Measurements from ENCODE around the gene CASS4. TPM values are rescaled to one million over a fixed set of nuclear protein-coding genes. Genes with fewer than 3 reads are reported as not detected.

The CASS4 gene
- total and polyA plus RNA-seq, 9 of the 15 experiments (the other 6 are each of a cell fraction or from before 2014, with no cell fraction given), result 8.1 to 53.8 (median 26.7) TPM

DNA sequence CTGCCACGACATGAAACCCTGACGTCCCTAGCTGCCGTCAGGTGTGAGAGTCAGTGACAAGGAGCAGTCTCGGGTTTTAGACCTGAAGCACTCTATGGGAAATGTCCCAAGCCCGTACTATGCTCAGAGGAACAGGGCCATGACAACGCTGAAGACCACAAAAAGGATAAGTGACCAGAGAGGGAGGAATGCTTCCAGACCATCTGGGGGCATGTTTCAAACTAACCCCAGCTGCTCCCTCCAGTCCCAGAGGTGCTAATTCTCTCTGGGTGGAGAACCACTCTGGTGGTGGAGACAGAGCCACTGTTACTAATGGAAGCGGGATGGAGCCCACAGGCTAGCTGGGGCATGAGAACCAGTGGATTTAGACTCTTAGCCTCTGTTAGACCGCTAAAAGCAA lies 28.7 kb upstream of the CASS4 start:
- H3K79me2 ChIP-seq (ENCODE audit: control insufficient read depth, insufficient read depth, low read length), result peaks cover 87% of the 10 kb centered on the region
- H3K4me3 ChIP-seq, result no peak overlapping the region
- H3K27ac ChIP-seq (ENCODE audit: extremely low read depth, low read depth, low read length), result peak overlapping the region; percentile 18
- ChIA-PET CTCF (ENCODE audit: low intra/inter-chr PET ratio) (no interaction called here), POLR2A (interaction anchor here (0.7 to 2.8 kb wide), 2 partner anchors 8 to 10 kb away, joined by 4 to 21 read pairs; partner anchors contain the start of genes AURKA and CSTF1)
- FAIRE-seq (peak; percentile 71), ATAC-seq (peak; percentile 66), DNase-seq (ENCODE audit: extremely low read depth in 1 of 4, low spot score in 3 of 4) (no peak)
- no peaks in the 10 kb centered on the region for H3K9me3 ChIP-seq (replicated peaks; ENCODE audit: control insufficient read depth, insufficient read depth, low read depth, low read length)
- H3K4me2 ChIP-seq (ENCODE audit: insufficient read depth, low read length), result peak overlapping the region; percentile 10; the same call in 1 of the 2 replicates
- H4K20me1 ChIP-seq (replicated peaks; ENCODE audit: control insufficient read depth, insufficient read depth, low read length), result no peaks in the 10 kb centered on the region
- peak overlapping the region; percentile 23 to 30; a peak in 2 of 4 replicates for H3K9ac ChIP-seq (ENCODE audit: insufficient read depth in 1 of 2, low read depth in 2 of 2, low read length in 2 of 2)
- TF ChIP-seq ZBED1 (IDR thresholded peaks at IDR 0.05), result no peak
- 0 out of 2 replicates have a peak, but pooled peaks have one; percentile 31 for TF ChIP-seq DMBX1 (CRISPR knock-in tag; IDR thresholded peaks at IDR 0.05; ENCODE audit: borderline replicate concordance)
- WGBS (ENCODE audit: insufficient coverage, low coverage, missing lambda C conversion rate), result 64% methylated on average over 8 of the region's 8 CpGs
- no peaks in the 10 kb centered on the region for H3K9me1 ChIP-seq (ENCODE audit: control insufficient read depth, insufficient read depth, low read length)
- peaks cover 91% of the 10 kb centered on the region for H3K36me3 ChIP-seq (ENCODE audit: control insufficient read depth, insufficient read depth, low read length)
- peaks cover 0 to 16% of the 10 kb centered on the region in 2 experiments; a peak in 2 of 5 replicates for H3K4me1 ChIP-seq (replicated peaks in 1 of 2; ENCODE audit: control insufficient read depth in 2 of 2, insufficient read depth in 2 of 2, low read length in 2 of 2)
- H3K27me3 ChIP-seq (ENCODE audit: control insufficient read depth in 2 of 2, insufficient read depth in 2 of 2, low read length in 2 of 2), result no peaks in the 10 kb centered on the region
- in situ Hi-C loops (cut with MboI) (no loop called here), intact Hi-C loops (cut with micrococcal nuclease) (no loop called here)
- H2AFZ ChIP-seq (ENCODE audit: low read depth, low read length), result no peak overlapping the region
- BruUV-seq (replicated peaks), result no TSS peak

DNA sequence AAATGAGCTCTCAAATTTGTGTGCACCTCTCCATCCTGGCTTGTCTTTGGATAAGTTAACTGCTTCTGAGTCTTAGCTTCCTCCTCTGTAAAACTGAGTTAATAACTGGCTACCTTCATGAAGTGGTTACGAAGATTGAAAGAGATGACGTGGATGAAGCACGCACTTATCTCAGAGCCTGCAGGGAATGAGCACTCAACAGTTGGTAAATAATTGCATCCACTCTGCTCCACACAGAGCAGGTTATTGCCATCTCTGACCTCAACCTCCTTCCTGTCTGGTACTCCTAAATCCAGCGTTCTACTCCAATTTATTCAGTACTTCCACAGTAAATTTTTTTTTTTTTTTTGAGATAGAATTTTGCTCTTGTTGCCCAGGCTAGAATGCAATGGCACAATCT lies 26.9 kb upstream of the CASS4 start:
- FAIRE-seq, result no peak

More for the DNA sequence above, 26.9 kb upstream of the CASS4 start:
- Histone ChIP-seq H3K4me3 (no peak overlapping the region), H3K9ac (ENCODE audit: insufficient read depth in 1 of 2, low read depth in 2 of 2, low read length in 2 of 2) (no peak overlapping the region), H3K4me1 (replicated peaks in 1 of 2; ENCODE audit: control insufficient read depth in 2 of 2, insufficient read depth in 2 of 2, low read length in 2 of 2) (peaks cover 0 to 23% of the 10 kb centered on the region in 2 experiments; a peak in 2 of 5 replicates), H3K36me3 (ENCODE audit: control insufficient read depth, insufficient read depth, low read length) (peaks cover 93% of the 10 kb centered on the region), H3K27me3 (ENCODE audit: control insufficient read depth in 2 of 2, insufficient read depth in 2 of 2, low read length in 2 of 2) (no peaks in the 10 kb centered on the region), H3K9me1 (ENCODE audit: control insufficient read depth, insufficient read depth, low read length) (peaks cover 3% of the 10 kb centered on the region), H4K20me1 (replicated peaks; ENCODE audit: control insufficient read depth, insufficient read depth, low read length) (no peaks in the 10 kb centered on the region), H3K79me2 (ENCODE audit: control insufficient read depth, insufficient read depth, low read length) (peaks cover 91% of the 10 kb centered on the region), H3K27ac (ENCODE audit: extremely low read depth, low read depth, low read length) (no peak overlapping the region), H3K9me3 (replicated peaks; ENCODE audit: control insufficient read depth, insufficient read depth, low read depth, low read length) (no peaks in the 10 kb centered on the region), H3K4me2 (ENCODE audit: insufficient read depth, low read length) (no peak overlapping the region), H2AFZ (ENCODE audit: low read depth, low read length) (no peak overlapping the region)
- no peak for TF ChIP-seq NR2C1 (IDR thresholded peaks at IDR 0.05)
- TF ChIP-seq NR2C1 (tag; IDR thresholded peaks at IDR 0.05), result no peak
- TF ChIP-seq ZSCAN29 (IDR thresholded peaks at IDR 0.05), result no peak
- no peak for TF ChIP-seq CTBP1 (IDR thresholded peaks at IDR 0.05; ENCODE audit: borderline replicate concordance)
- TF ChIP-seq ZKSCAN8 (CRISPR knock-in tag; IDR thresholded peaks at IDR 0.05), result peak; percentile 36; the same call in 1 of the 2 replicates
- no peak for TF ChIP-seq RBM22 (IDR thresholded peaks at IDR 0.05; ENCODE audit: low read depth, low read length, poor library complexity, severe bottlenecking)
- ChIA-PET POLR2A (interaction anchor here (0.6 to 1.3 kb wide), 6 partner anchors 10 to 151 kb away, joined by 3 to 6 read pairs (median 4); no protein-coding TSS in a partner anchor), CTCF (ENCODE audit: low intra/inter-chr PET ratio) (no interaction called here)
- in situ Hi-C loops (cut with MboI), result no loop called here
- WGBS (ENCODE audit: insufficient coverage, low coverage, missing lambda C conversion rate), result 60% methylated on average over 4 of the region's 4 CpGs
- DNase-seq (ENCODE audit: extremely low read depth in 1 of 4, low spot score in 3 of 4), result no peak
- peak; percentile 41 for ATAC-seq
- BruUV-seq (replicated peaks), result no TSS peak
- intact Hi-C loops (cut with micrococcal nuclease), result no loop called here
